Glutamatergic neuron (in vitro differentiated cells): ENCODE measurements around the gene FXYD7. TPM values are rescaled to one million over a fixed set of nuclear protein-coding genes. Genes with fewer than 3 reads are reported as not detected.

Experiments
- DNase-seq: peaks from one replicate; pipeline ENCODE4 v3.0.0; 2022
- H3K27ac Mint-ChIP-seq: one replicate; pipeline ENCODE4 v1.8.0; 2020; ENCODE audit warnings: mild to moderate bottlenecking, mixed read lengths, inconsistent platforms; ENCODE audit not compliant: unreplicated experiment
- H3K27me3 Mint-ChIP-seq: one replicate; pipeline ENCODE4 v1.8.0; 2020; ENCODE audit warnings: mild to moderate bottlenecking, moderate library complexity, mixed read lengths, inconsistent platforms; ENCODE audit not compliant: unreplicated experiment
- H3K36me3 Mint-ChIP-seq: one replicate; pipeline ENCODE4 v1.8.0; 2020; ENCODE audit warnings: mild to moderate bottlenecking, mixed read lengths, inconsistent platforms; ENCODE audit not compliant: unreplicated experiment
- H3K4me1 Mint-ChIP-seq: one replicate; pipeline ENCODE4 v1.8.0; 2020; ENCODE audit warnings: mild to moderate bottlenecking, low read depth, mixed read lengths, inconsistent platforms; ENCODE audit not compliant: unreplicated experiment
- H3K4me3 Mint-ChIP-seq: one replicate; pipeline ENCODE4 v1.8.0; 2020; ENCODE audit warnings: mild to moderate bottlenecking, mixed read lengths, inconsistent platforms; ENCODE audit not compliant: unreplicated experiment
- H3K9me3 Mint-ChIP-seq: one replicate; pipeline ENCODE4 v1.8.0; 2020; ENCODE audit warnings: mild to moderate bottlenecking, moderate library complexity, mixed read lengths, inconsistent platforms; ENCODE audit not compliant: unreplicated experiment
- total RNA-seq: library from RNA; stranded (reverse); fragmentation: NEBNext Ultra II Directional; extraction: Animal tissue kit (Norgen Biotek cat#: 25700); gene quantifications from one replicate; pipeline ENCODE4 v1.2.1, GENCODE V29; 2021; ENCODE audit not compliant: unreplicated experiment
- TF ChIP-seq, protein P1 (sequence below): fragments of 200-600 bp; sonication (generic); IDR thresholded peaks from one replicate; pipeline ENCODE4 v1.5.0; 2021; ENCODE audit not compliant: partially characterized antibody, unreplicated experiment

The FXYD7 gene
- total RNA-seq, 1 donor from 2014 or later: 22.3 TPM

DNA sequence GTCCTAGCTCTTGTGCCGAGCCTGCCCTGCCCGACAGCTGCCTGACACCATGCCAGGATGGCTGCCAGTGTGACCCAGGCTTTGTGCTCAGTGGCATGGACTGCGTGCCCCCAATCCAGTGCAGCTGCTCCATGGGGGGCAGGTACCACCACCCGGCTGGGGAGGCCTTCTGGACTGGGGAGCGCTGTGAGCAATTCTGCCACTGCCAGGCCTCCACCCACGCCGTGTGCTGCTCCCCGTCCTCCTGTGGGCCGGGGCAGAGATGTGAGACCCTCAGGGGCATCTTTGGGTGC, 36.8 kb upstream of the FXYD7 start:
- no peak for DNase-seq
- H3K36me3 Mint-ChIP-seq: no peaks in the 10 kb centered on the region
- H3K4me1 Mint-ChIP-seq: peaks cover 4% of the 10 kb centered on the region
- H3K9me3 Mint-ChIP-seq: peaks cover 3% of the 10 kb centered on the region
- TF ChIP-seq, protein P1, sequence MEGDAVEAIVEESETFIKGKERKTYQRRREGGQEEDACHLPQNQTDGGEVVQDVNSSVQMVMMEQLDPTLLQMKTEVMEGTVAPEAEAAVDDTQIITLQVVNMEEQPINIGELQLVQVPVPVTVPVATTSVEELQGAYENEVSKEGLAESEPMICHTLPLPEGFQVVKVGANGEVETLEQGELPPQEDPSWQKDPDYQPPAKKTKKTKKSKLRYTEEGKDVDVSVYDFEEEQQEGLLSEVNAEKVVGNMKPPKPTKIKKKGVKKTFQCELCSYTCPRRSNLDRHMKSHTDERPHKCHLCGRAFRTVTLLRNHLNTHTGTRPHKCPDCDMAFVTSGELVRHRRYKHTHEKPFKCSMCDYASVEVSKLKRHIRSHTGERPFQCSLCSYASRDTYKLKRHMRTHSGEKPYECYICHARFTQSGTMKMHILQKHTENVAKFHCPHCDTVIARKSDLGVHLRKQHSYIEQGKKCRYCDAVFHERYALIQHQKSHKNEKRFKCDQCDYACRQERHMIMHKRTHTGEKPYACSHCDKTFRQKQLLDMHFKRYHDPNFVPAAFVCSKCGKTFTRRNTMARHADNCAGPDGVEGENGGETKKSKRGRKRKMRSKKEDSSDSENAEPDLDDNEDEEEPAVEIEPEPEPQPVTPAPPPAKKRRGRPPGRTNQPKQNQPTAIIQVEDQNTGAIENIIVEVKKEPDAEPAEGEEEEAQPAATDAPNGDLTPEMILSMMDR: no peak
- H3K27me3 Mint-ChIP-seq: no peaks in the 10 kb centered on the region
- H3K27ac Mint-ChIP-seq: no peak overlapping the region
- H3K4me3 Mint-ChIP-seq: no peak overlapping the region

DNA sequence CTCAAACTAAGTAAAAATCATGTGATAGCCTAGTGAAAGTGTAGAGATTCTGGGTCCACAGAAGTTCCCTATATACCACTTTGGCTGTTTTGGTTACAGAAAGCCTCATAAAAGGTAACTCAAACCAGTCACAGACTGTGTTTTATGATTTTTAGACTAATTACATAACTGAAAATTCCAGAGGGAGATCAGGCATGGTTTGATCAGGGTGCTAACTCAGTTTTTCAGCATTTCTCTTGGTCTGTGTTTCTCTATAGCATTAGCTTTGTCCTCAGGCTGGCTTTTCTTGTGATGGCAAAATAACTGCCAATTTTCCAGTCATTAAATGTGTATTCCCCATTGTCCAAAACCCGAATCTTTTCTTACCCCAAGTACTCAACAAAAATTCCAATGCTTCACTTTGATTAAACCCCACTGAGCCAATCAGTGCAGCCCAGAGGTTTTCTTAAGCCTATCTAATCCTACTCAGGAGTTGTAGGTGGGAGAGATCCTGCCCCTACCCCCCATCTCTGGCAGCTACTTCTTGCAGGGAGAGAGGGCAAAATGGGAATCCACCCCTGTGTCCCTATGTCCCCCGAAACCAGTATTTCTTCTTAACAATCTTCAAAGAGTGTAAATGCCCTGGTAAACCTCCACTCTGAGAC, 36.0 kb upstream of the FXYD7 start:
- H3K36me3 Mint-ChIP-seq: no peaks in the 10 kb centered on the region
- no peaks in the 10 kb centered on the region for H3K27me3 Mint-ChIP-seq
- no peak for DNase-seq
- peaks cover 3% of the 10 kb centered on the region for H3K9me3 Mint-ChIP-seq
- H3K27ac Mint-ChIP-seq: no peak overlapping the region
- TF ChIP-seq, protein P1: no peak
- no peak overlapping the region for H3K4me3 Mint-ChIP-seq
- peaks cover 4% of the 10 kb centered on the region for H3K4me1 Mint-ChIP-seq

DNA sequence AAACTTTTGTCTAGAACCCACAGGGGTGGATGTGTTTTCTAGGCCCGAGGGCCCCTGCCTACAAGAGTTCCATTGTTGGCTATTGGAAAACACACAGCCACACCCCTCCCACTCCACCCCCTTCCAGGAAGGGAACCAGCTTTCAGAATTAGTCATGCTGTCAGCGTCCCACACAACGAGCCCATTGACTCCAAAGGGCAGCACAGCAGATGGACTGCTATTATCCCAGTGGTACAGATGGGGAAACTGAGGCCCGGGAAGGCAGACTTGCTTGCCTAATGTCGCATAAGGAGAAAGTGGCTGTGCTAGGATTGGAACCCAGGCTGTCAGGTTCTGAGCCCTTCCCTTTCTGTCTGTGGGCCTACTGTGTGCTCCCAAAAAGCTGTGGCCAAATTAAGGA, 35.5 kb upstream of the FXYD7 start:
- H3K4me1 Mint-ChIP-seq: peaks cover 4% of the 10 kb centered on the region
- DNase-seq: no peak
- H3K27ac Mint-ChIP-seq: no peak overlapping the region
- no peak overlapping the region for H3K4me3 Mint-ChIP-seq
- no peaks in the 10 kb centered on the region for H3K36me3 Mint-ChIP-seq
- H3K27me3 Mint-ChIP-seq: no peaks in the 10 kb centered on the region
- peaks cover 3% of the 10 kb centered on the region for H3K9me3 Mint-ChIP-seq
- TF ChIP-seq, protein P1: no peak

DNA sequence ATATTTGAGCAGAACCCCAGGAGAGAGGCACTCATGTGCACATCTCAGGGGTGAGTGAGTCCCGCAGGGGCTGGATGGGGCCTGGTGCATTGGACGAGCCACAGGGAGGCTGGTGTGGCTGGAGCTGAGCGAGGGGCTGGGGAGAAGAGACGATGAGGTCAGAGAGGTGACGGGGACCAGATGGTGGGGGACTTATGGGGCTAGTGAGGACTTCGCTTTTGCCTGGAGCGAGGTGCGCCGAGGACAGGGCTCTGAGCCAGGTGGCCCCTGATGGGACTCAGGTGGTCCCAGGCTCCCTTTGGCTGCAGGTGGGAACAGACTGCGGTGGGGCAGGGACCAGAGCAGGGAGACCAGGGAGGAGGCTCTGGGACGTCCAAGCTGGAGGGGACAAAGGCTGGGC, 34.3 kb upstream of the FXYD7 start:
- no peaks in the 10 kb centered on the region for H3K27me3 Mint-ChIP-seq
- H3K36me3 Mint-ChIP-seq: no peaks in the 10 kb centered on the region
- H3K9me3 Mint-ChIP-seq: peaks cover 1% of the 10 kb centered on the region
- H3K27ac Mint-ChIP-seq: no peak overlapping the region
- peaks cover 4% of the 10 kb centered on the region for H3K4me1 Mint-ChIP-seq
- DNase-seq: no peak
- TF ChIP-seq, protein P1: no peak
- no peak overlapping the region for H3K4me3 Mint-ChIP-seq

DNA sequence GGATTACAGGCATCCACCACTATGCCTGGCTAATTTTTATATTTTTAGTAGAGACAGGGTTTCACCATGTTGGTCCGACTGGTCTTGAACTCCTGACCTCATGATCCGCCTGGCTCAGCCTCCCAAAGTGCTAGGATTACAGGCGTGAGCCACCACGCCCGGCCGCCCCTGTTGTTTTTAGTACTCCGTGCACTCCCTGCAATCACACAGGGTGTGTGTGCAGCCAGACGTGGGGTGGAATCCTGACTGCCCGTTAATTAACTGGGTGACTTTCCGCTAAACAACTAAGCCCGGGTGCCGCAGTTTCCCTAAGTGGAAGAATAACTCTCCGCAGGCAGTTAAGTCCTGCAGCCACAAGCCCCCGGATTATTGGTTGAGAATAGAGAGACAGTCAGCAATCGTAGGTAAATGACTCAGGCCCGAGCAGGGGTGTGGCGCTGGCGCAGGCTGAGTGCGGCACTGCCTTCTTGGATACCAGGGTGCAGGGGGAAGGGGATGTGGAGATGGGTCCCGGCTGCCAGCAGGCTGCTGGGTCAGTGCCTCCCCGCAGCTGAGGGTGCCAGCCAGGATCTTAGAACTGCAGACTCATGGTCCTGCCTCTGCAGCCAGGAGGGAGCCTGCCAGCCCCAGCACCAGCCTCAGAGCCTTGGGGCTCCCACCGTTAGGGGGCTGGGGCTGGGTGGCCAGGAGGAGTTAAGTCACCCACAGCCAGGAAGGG, 33.5 kb upstream of the FXYD7 start:
- Mint-ChIP-seq H3K4me3 (no peak overlapping the region), H3K27ac (no peak overlapping the region), H3K36me3 (no peaks in the 10 kb centered on the region), H3K27me3 (no peaks in the 10 kb centered on the region), H3K9me3 (peaks cover 1% of the 10 kb centered on the region), H3K4me1 (peaks cover 7% of the 10 kb centered on the region)
- DNase-seq: no peak
- TF ChIP-seq, protein P1: no peak
